ENCODE measurements around the gene SDR39U1.
A peak's percentile ranks its signal among the peaks of the same experiment; 100 is the strongest.

SDR39U1 gene

GRCh38 chr14:24430143-24430681 is 12.4 kb downstream of the SDR39U1 start (continued):
- TF ChIP-seq PRDM2 (tag by site-specific recombination; IDR thresholded peaks at IDR 0.05; ENCODE audit: borderline replicate concordance) (no peak), ZNF837 (tag by site-specific recombination; IDR thresholded peaks at IDR 0.05) (no peak), ZNF707 (tag by site-specific recombination; IDR thresholded peaks at IDR 0.05) (no peak), ZNF670 (tag by site-specific recombination; IDR thresholded peaks at IDR 0.05; ENCODE audit: low read depth) (no peak), ZNF555 (tag by site-specific recombination; conservative IDR thresholded peaks at IDR 0.05) (no peak), ZFHX2 (tag by site-specific recombination; conservative IDR thresholded peaks at IDR 0.05) (0 out of 2 replicates have a peak, but pooled peaks have one; percentile 5), ZNF423 (tag by site-specific recombination; IDR thresholded peaks at IDR 0.05) (peak; percentile 10; the same call in 1 of the 2 replicates), HOXA7 (CRISPR knock-in tag; IDR thresholded peaks at IDR 0.05; ENCODE audit: borderline replicate concordance) (no peak), GLIS1 (tag by site-specific recombination; IDR thresholded peaks at IDR 0.05) (peak; percentile 79), SP3 (tag by site-specific recombination; IDR thresholded peaks at IDR 0.05) (peak; percentile 46), ZNF404 (tag by site-specific recombination; IDR thresholded peaks at IDR 0.05) (no peak), ZSCAN30 (tag by site-specific recombination; IDR thresholded peaks at IDR 0.05) (0 out of 2 replicates have a peak, but pooled peaks have one; percentile 2), GLIS2 (tag by site-specific recombination; IDR thresholded peaks at IDR 0.05) (0 out of 2 replicates have a peak, but pooled peaks have one; percentile 1), PATZ1 (tag by site-specific recombination; IDR thresholded peaks at IDR 0.05) (peak; percentile 17; the same call in 1 of the 2 replicates), KLF16 (tag by site-specific recombination; IDR thresholded peaks at IDR 0.05) (no peak), GFI1B (tag by site-specific recombination; IDR thresholded peaks at IDR 0.05) (no peak), ZNF274 (IDR thresholded peaks at IDR 0.05; ENCODE audit: low read length) (no peak), ZNF274 (tag by site-specific recombination; IDR thresholded peaks at IDR 0.05; ENCODE audit: borderline replicate concordance) (no peak), ZNF266 (tag by site-specific recombination; IDR thresholded peaks at IDR 0.05; ENCODE audit: low read depth) (no peak), PRDM10 (tag by site-specific recombination; IDR thresholded peaks at IDR 0.05) (peak; percentile 81), SCRT2 (tag by site-specific recombination; IDR thresholded peaks at IDR 0.05) (peak; percentile 98), ZNF530 (tag by site-specific recombination; IDR thresholded peaks at IDR 0.05; ENCODE audit: low read depth) (no peak), BCL11A (tag by site-specific recombination; IDR thresholded peaks at IDR 0.05; ENCODE audit: low read depth) (no peak), ZXDB (tag by site-specific recombination; IDR thresholded peaks at IDR 0.05) (0 out of 2 replicates have a peak, but pooled peaks have one; percentile 6), ZSCAN16 (tag by site-specific recombination; IDR thresholded peaks at IDR 0.05) (no peak), ZNF335 (tag by site-specific recombination; conservative IDR thresholded peaks at IDR 0.05) (peak; percentile 52), ZNF292 (tag by site-specific recombination; IDR thresholded peaks at IDR 0.05; ENCODE audit: borderline replicate concordance, low read depth) (no peak), ZNF596 (tag by site-specific recombination; IDR thresholded peaks at IDR 0.05) (no peak)
